T-cell (primary cell): ENCODE results near the gene RNF38. TPM values are rescaled to one million over a fixed set of nuclear protein-coding genes. Genes with fewer than 3 reads are reported as not detected.

ENCODE experiments used
- ATAC-seq, 4 experiments: fragments of 200-7000 bp in 3 of 4; fragments of 150-1000 bp in 1 of 4; cut with Tn5 transposase; replicated peaks in 1 of 4; 1 replicate in 3 of 4; 2 replicates in 1 of 4; pipeline ENCODE4 v1.10.0; 2021; ENCODE audit warnings: moderate library complexity in 3 of 4, mild to moderate bottlenecking in 2 of 4, moderate number of reproducible peaks in 1 of 4
- CTCF ChIA-PET, 2 donors: fragments of 300-600 bp; sonication (Branson Sonifier 250); formaldehyde crosslinking; loops; one replicate each; lab custom pipeline; 2022; ENCODE audit warnings: antibody characterized with exemption in 2 of 2; lab: Charles Lee
- POLR2A ChIA-PET, 2 donors: fragments of 300-600 bp; sonication (Branson Sonifier 250); formaldehyde crosslinking; loops; one replicate each; lab custom pipeline; 2022; ENCODE audit warnings: antibody characterized with exemption in 2 of 2; lab: Charles Lee
- DNase-seq, 35 experiments: peaks; one replicate each; pipeline versions ENCODE4 v3.0.0 to v3.0.0-alpha.2; 2013 to 2023
- H3K27ac ChIP-seq: one replicate; pipeline ENCODE4 v1.5.1; 2013; ENCODE audit warnings: low read length
- H3K27me3 ChIP-seq, 2 experiments: replicated peaks in 1 of 2; 1 replicate in 1 of 2; 2 replicates in 1 of 2; pipeline versions ENCODE4 v1.6.1 to v1.7.0; 2013; ENCODE audit warnings: low read length in 1 of 2, mixed read lengths in 1 of 2; ENCODE audit not compliant: control insufficient read depth in 2 of 2, insufficient read depth in 2 of 2; ENCODE audit errors: extremely low read depth in 1 of 2
- H3K36me3 ChIP-seq, 2 donors: 1 replicate in 1 of 2; 2 replicates in 1 of 2; pipeline versions ENCODE4 v1.6.1 to v1.7.0; 2013; ENCODE audit warnings: low read length in 1 of 2; ENCODE audit not compliant: control insufficient read depth in 2 of 2, insufficient read depth in 1 of 2; ENCODE audit errors: extremely low read depth in 1 of 2
- H3K4me1 ChIP-seq, 2 experiments: 1 replicate in 1 of 2; 2 replicates in 1 of 2; pipeline versions ENCODE4 v1.6.1 to v1.7.0; 2013; ENCODE audit warnings: low read length in 2 of 2, mixed read lengths in 1 of 2; ENCODE audit not compliant: insufficient read depth in 2 of 2, control insufficient read depth in 1 of 2; ENCODE audit errors: extremely low read depth in 1 of 2
- H3K4me3 ChIP-seq, 2 donors: 1 replicate in 1 of 2; 2 replicates in 1 of 2; pipeline versions ENCODE4 v1.5.1 to v1.7.0; 2013; ENCODE audit warnings: mild to moderate bottlenecking in 2 of 2, low read length in 1 of 2, moderate library complexity in 1 of 2; ENCODE audit not compliant: control insufficient read depth in 1 of 2; ENCODE audit errors: extremely low read depth in 1 of 2
- H3K9me3 ChIP-seq: 2 replicates; pipeline ENCODE4 v1.7.0; 2013
- H3K27ac Mint-ChIP-seq, 2 donors: one replicate each; pipeline ENCODE4 v1.8.0; 2020 to 2021; ENCODE audit warnings: mild to moderate bottlenecking in 2 of 2, mixed read lengths in 2 of 2
- H3K27me3 Mint-ChIP-seq, 2 donors: one replicate each; pipeline ENCODE4 v1.8.0; 2021 to 2022; ENCODE audit warnings: mixed read lengths in 2 of 2
- H3K36me3 Mint-ChIP-seq: one replicate; pipeline ENCODE4 v1.8.0; 2021; ENCODE audit warnings: mixed read lengths
- H3K4me1 Mint-ChIP-seq, 3 donors: one replicate each; pipeline ENCODE4 v1.8.0; 2020 to 2022; ENCODE audit warnings: mixed read lengths in 3 of 3, mild to moderate bottlenecking in 1 of 3
- H3K4me3 Mint-ChIP-seq, 3 donors: one replicate each; pipeline ENCODE4 v1.8.0; 2020 to 2022; ENCODE audit warnings: mild to moderate bottlenecking in 3 of 3, mixed read lengths in 3 of 3, moderate library complexity in 3 of 3
- H3K9me3 Mint-ChIP-seq, 3 donors: one replicate each; pipeline ENCODE4 v1.8.0; 2020 to 2022; ENCODE audit warnings: mixed read lengths in 3 of 3
- WGBS: methylation state at CpG from one replicate; pipeline ENCODE4 v1.1.5; 2013; ENCODE audit warnings: missing lambda C conversion rate; ENCODE audit not compliant: insufficient coverage; 5-methylcytosine and 5-hydroxymethylcytosine counted together
- total RNA-seq, 35 experiments: library from RNA in 6 of 35; stranded (reverse) in 6 of 35; fragments of 120-200 nt in 1 of 35; gene quantifications; one replicate each; pipeline versions ENCODE4 v1.2.1 to v1.2.4 and lab custom pipeline; 2013 to 2026

The RNF38 gene
- total RNA-seq, 5 donors from 2014 or later (not counting 1 experiment from before 2014, with no cell fraction given), result 61.0 to 92.3 (median 71.2) TPM

DNA sequence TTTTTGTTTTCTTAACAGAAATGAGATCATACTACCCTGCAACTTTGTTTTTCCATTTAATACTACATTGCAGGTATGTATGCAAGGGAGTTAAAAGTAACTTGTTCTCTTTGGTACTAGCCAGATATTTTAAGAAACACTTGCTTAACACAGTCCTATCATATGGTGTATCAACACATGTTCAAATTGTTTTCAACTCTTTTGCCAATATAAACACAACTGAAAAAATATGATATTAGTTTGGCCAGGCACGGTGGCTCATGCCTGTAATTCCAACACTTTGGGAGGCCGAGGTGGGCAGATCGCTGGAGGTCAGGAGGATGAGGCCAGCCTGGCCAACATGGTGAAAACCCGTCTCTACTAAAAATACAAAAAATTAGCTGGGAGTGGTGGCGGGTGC lies 41.6 kb downstream of the RNF38 start:
- Histone ChIP-seq H3K36me3 (peaks cover 9 to 59% of the 10 kb centered on the region in 2 donors), H3K4me1 (no peaks in the 10 kb centered on the region), H3K27me3 (no peaks in the 10 kb centered on the region), H3K4me3 (no peak overlapping the region), H3K27ac (no peak overlapping the region), H3K9me3 (no peaks in the 10 kb centered on the region)
- Mint-ChIP-seq H3K9me3 (no peaks in the 10 kb centered on the region), H3K4me1 (peaks cover 7 to 10% (median 9%) of the 10 kb centered on the region in 3 donors), H3K27ac (no peak overlapping the region), H3K27me3 (no peaks in the 10 kb centered on the region), H3K36me3 (peaks cover 20% of the 10 kb centered on the region), H3K4me3 (no peak overlapping the region)
- ATAC-seq (no peak), DNase-seq (no peak)
- WGBS, result no CpG with 5 or more reads among the region's 5 CpGs
- POLR2A ChIA-PET, result no interaction called here
- CTCF ChIA-PET, result no interaction called here

DNA sequence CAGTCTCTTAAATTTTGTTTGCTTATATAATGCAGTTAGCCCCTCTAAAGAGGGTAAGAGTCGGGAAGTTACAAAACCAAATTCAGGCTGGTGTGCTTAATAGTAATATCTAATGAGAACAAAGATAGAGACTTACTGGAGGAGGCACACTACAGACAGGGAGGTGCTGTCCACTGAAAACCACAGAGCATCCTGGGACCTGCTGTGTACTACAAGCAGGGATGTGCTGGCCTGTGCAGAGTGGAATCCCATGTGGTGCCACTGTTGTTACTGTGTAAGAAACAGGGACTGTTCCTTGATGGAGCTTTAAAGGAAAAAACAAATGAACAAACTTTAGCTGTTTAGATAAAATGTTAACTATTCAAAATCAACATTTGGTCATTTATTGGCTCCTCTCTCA lies 42.4 kb downstream of the RNF38 start:
- Mint-ChIP-seq H3K4me3 (no peak overlapping the region), H3K27me3 (no peaks in the 10 kb centered on the region), H3K36me3 (peaks cover 20% of the 10 kb centered on the region), H3K9me3 (no peaks in the 10 kb centered on the region), H3K4me1 (peaks cover 7 to 10% (median 9%) of the 10 kb centered on the region in 3 donors), H3K27ac (peak overlapping the region in 1 of 2 donors; percentile 68)
- ChIA-PET CTCF (no interaction called here), POLR2A (no interaction called here)
- WGBS, result 100% methylated on average over 1 of the region's 1 CpG
- H3K36me3 ChIP-seq, result peaks cover 9 to 61% of the 10 kb centered on the region in 2 donors
- H3K27ac ChIP-seq, result no peak overlapping the region
- no peak overlapping the region for H3K4me3 ChIP-seq
- ATAC-seq (no peak), DNase-seq (no peak)
- no peaks in the 10 kb centered on the region for H3K4me1 ChIP-seq
- H3K27me3 ChIP-seq, result no peaks in the 10 kb centered on the region
- no peaks in the 10 kb centered on the region for H3K9me3 ChIP-seq

DNA sequence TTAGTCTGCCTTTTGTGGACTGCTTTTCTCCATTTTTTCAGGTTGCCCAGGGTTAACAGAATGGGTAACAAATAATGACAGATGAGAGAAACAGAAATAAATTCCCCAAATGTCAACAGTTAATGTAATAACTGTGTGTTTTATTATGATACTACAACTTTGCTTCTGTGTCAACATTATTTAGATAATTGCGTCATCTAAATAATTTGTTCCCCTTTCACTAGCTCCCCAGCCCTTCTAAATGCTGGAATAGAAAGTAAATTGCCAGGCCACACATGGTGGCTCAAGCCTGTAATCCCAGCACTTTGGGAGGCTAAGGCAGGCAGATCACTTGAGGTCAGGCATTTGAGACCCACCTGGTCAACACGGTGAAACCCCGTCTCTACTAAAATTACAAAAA lies 53.5 kb downstream of the RNF38 start:
- POLR2A ChIA-PET, result no interaction called here
- no peak overlapping the region for H3K27ac Mint-ChIP-seq
- Histone ChIP-seq H3K9me3 (no peaks in the 10 kb centered on the region), H3K4me3 (no peak overlapping the region), H3K36me3 (peaks cover 1 to 88% of the 10 kb centered on the region in 2 donors), H3K4me1 (no peaks in the 10 kb centered on the region), H3K27ac (no peak overlapping the region), H3K27me3 (no peaks in the 10 kb centered on the region)
- WGBS, result no CpG with 5 or more reads among the region's 3 CpGs
- H3K27me3 Mint-ChIP-seq, result no peaks in the 10 kb centered on the region
- no peaks in the 10 kb centered on the region for H3K4me1 Mint-ChIP-seq
- CTCF ChIA-PET, result interaction anchor here (0.6 to 0.7 kb wide), 2 partner anchors 62 to 385 kb away, joined by 4 to 7 read pairs; no protein-coding TSS in a partner anchor
- no peak for ATAC-seq
- H3K4me3 Mint-ChIP-seq, result no peak overlapping the region
- H3K9me3 Mint-ChIP-seq, result no peaks in the 10 kb centered on the region
- no peak for DNase-seq
- H3K36me3 Mint-ChIP-seq, result peaks cover 59% of the 10 kb centered on the region

DNA sequence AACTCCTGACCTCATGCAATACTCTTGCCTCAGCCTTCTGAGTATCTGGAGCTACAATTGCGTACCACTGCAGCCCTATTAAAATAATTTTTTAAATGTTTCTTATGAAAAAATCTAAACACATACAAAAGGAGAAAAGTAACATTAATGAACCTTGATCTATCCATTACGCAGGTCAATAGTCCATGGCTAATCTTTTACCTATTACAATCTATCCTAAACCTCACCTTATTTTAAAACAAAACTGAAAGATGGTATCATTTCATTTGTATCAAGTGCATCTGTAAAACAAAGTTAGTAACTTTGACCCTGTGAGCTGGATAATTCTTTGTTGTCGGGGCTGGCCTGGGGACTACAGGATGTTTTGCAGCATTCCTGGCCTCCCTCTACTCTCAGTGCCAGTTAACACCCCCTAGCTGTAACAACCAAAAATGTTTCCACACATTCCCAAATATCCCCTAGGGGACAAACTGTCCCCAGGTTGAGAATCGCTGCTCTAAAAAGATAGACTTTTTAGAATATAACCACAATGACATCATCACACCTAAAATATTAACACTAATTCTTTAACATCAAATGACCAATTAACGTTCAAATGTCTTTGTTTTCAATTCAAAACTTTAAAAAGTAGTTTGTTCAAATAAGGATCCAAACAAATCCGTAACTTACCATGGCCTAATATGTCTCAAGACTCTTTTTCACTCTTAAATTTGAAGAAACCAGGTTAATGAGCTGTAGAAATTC lies 54.8 kb downstream of the RNF38 start:
- ATAC-seq (no peak), DNase-seq (no peak)
- Histone ChIP-seq H3K36me3 (peaks cover 0 to 88% of the 10 kb centered on the region in 2 donors), H3K4me1 (no peaks in the 10 kb centered on the region), H3K27ac (no peak overlapping the region), H3K4me3 (no peak overlapping the region), H3K27me3 (no peaks in the 10 kb centered on the region), H3K9me3 (no peaks in the 10 kb centered on the region)
- POLR2A ChIA-PET, result interaction anchor here in 1 of 2 donors (0.5 kb wide), 1 partner anchor 10 kb away, joined by 4 read pairs; no protein-coding TSS in a partner anchor
- Mint-ChIP-seq H3K27me3 (no peaks in the 10 kb centered on the region), H3K27ac (no peak overlapping the region), H3K4me1 (no peaks in the 10 kb centered on the region), H3K36me3 (peaks cover 57% of the 10 kb centered on the region), H3K4me3 (no peak overlapping the region), H3K9me3 (no peaks in the 10 kb centered on the region)
- 94% methylated on average over 2 of the region's 6 CpGs for WGBS
- CTCF ChIA-PET, result interaction anchor here in 1 of 2 donors (0.6 kb wide), 1 partner anchor 12 kb away, joined by 3 read pairs; no protein-coding TSS in a partner anchor

DNA sequence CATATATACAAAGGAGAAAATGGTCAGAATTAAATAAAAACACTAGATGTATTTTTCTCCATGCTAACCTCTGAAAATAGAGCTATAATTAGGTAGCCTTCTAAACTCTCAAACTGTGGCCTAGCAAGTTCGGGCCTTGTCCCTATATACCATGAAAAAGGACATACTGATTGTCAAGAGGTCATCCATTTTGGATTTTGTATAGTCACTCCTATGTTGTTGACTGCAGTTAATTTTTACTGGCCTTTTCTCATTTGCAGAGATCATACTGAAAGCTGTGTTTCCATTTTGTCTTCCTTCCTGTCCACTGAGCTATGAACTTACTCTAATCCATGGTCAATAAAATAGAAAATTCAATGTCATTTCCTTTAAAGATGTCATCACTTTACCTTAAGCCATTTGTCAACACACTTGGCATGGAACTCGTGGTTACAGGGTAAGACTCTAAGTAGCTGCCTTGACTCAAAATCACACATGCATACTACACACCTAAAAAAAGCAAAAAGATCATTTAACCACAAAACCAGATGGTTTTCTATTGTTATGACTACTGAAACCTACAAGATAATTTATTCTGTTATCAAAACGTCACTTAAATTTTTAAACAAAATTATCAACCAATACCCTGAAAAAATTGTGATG lies 58.0 kb downstream of the RNF38 start:
- Mint-ChIP-seq H3K27me3 (no peaks in the 10 kb centered on the region), H3K9me3 (no peaks in the 10 kb centered on the region), H3K27ac (peak overlapping the region; percentile 3 to 7), H3K36me3 (peaks cover 58% of the 10 kb centered on the region), H3K4me1 (no peaks in the 10 kb centered on the region), H3K4me3 (no peak overlapping the region)
- ATAC-seq, result no peak
- no peaks in the 10 kb centered on the region for H3K9me3 ChIP-seq
- no peak overlapping the region for H3K4me3 ChIP-seq
- no peaks in the 10 kb centered on the region for H3K4me1 ChIP-seq
- H3K27me3 ChIP-seq, result no peaks in the 10 kb centered on the region
- peaks cover 0 to 81% of the 10 kb centered on the region in 2 donors for H3K36me3 ChIP-seq
- H3K27ac ChIP-seq, result no peak overlapping the region
- no peak for DNase-seq
- ChIA-PET CTCF (interaction anchor here in 1 of 2 donors (1.0 kb wide), 1 partner anchor 224 kb away, joined by 4 read pairs; no protein-coding TSS in a partner anchor), POLR2A (interaction anchor here (0.5 to 0.6 kb wide), 3 partner anchors 11 to 939 kb away, joined by 3 to 5 read pairs (median 4); no protein-coding TSS in a partner anchor)
- whole genome bisulfite sequencing, result no CpG with 5 or more reads among the region's 3 CpGs

DNA sequence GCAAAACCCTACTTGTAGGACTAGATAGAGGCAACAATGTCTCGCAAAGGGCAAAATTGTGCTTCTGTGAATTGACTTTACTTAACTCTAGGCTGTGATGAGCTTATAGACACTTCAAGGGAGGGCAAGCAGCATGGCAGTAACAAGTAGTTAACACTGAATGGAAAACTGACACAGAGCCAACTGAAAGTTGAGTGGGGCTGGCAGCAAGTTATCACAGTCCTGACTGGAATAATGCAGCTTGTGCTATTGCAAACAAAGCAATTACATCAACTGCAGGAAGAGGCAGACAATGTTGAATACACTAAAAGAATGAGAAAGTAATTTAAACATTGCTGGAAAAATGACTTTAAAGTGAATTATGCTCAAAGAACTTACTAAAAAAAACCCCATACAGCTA lies 62.2 kb downstream of the RNF38 start:
- H3K36me3 Mint-ChIP-seq, result peaks cover 48% of the 10 kb centered on the region
- ATAC-seq (no peak), DNase-seq (no peak)
- no peak overlapping the region for H3K27ac ChIP-seq
- CTCF ChIA-PET, result no interaction called here
- H3K4me3 Mint-ChIP-seq, result no peak overlapping the region
- H3K4me3 ChIP-seq, result no peak overlapping the region
- H3K27me3 Mint-ChIP-seq, result no peaks in the 10 kb centered on the region
- no peaks in the 10 kb centered on the region for H3K4me1 Mint-ChIP-seq
- WGBS, result no CpG with 5 or more reads among the region's 1 CpG
- no peaks in the 10 kb centered on the region for H3K27me3 ChIP-seq
- H3K4me1 ChIP-seq, result no peaks in the 10 kb centered on the region
- no peaks in the 10 kb centered on the region for H3K9me3 Mint-ChIP-seq
- H3K36me3 ChIP-seq, result peaks cover 0 to 67% of the 10 kb centered on the region in 2 donors
- H3K27ac Mint-ChIP-seq, result peak overlapping the region in 1 of 2 donors; percentile 36
- POLR2A ChIA-PET, result no interaction called here
- no peaks in the 10 kb centered on the region for H3K9me3 ChIP-seq
